ENCODE measurements around the gene USP9X. TPM values are rescaled to one million over a fixed set of nuclear protein-coding genes. Genes with fewer than 3 reads are reported as not detected.
A peak's percentile ranks its signal among the peaks of the same experiment; 100 is the strongest.
"Not testable (repeated sequence)": the region's sequence is repeated elsewhere in the genome, so short reads cannot be mapped to it uniquely, and the experiment has no call there.

The USP9X gene
- total RNA-seq, 1 donor from 2014 or later: 50.4 TPM

GRCh38 chrX:41245641-41246040 is 160.4 kb downstream of the USP9X start:
- Mint-ChIP-seq H3K4me1 (ENCODE audit: low read depth) (no peaks in the 10 kb centered on the region), H3K36me3 (ENCODE audit: low read depth) (no peaks in the 10 kb centered on the region)

GRCh38 chrX:41250867-41251266 is 165.6 kb downstream of the USP9X start:
- Mint-ChIP-seq H3K4me1 (ENCODE audit: low read depth) (peaks cover 9% of the 10 kb centered on the region), H3K36me3 (ENCODE audit: low read depth) (no peaks in the 10 kb centered on the region), H3K27me3 (ENCODE audit: insufficient read depth) (peaks cover 6% of the 10 kb centered on the region), H3K9me3 (no peaks in the 10 kb centered on the region), H3K4me3 (no peak overlapping the region), H3K27ac (no peak overlapping the region)
- intact Hi-C loops (cut with micrococcal nuclease): no loop called here
- no peak for DNase-seq (ENCODE audit: low spot score)

More at GRCh38 chrX:41245641-41246040, 160.4 kb downstream of the USP9X start:
- peaks cover 1% of the 10 kb centered on the region for H3K27me3 Mint-ChIP-seq (ENCODE audit: insufficient read depth)
- intact Hi-C loops (cut with micrococcal nuclease): no loop called here
- H3K4me3 Mint-ChIP-seq: no peak overlapping the region
- H3K27ac Mint-ChIP-seq: no peak overlapping the region
- H3K9me3 Mint-ChIP-seq: no peaks in the 10 kb centered on the region
- no peak for DNase-seq (ENCODE audit: low spot score)

- H3K4me1 Mint-ChIP-seq (ENCODE audit: low read depth): peaks cover 6% of the 10 kb centered on the region
- DNase-seq (ENCODE audit: low spot score): no peak
- H3K27me3 Mint-ChIP-seq (ENCODE audit: insufficient read depth): peaks cover 6% of the 10 kb centered on the region
- peaks cover 2% of the 10 kb centered on the region for H3K36me3 Mint-ChIP-seq (ENCODE audit: low read depth)
- intact Hi-C loops (cut with micrococcal nuclease): no loop called here
- H3K9me3 Mint-ChIP-seq: no peaks in the 10 kb centered on the region
- no peak overlapping the region for H3K27ac Mint-ChIP-seq
- no peak overlapping the region for H3K4me3 Mint-ChIP-seq
These were observed 172.6 kb downstream of the USP9X start for GRCh38 chrX:41257801-41258200.

- Mint-ChIP-seq H3K27me3 (ENCODE audit: insufficient read depth) (peaks cover 6% of the 10 kb centered on the region), H3K4me1 (ENCODE audit: low read depth) (peaks cover 4% of the 10 kb centered on the region), H3K36me3 (ENCODE audit: low read depth) (peaks cover 2% of the 10 kb centered on the region), H3K27ac (no peak overlapping the region), H3K4me3 (no peak overlapping the region), H3K9me3 (no peaks in the 10 kb centered on the region)
- intact Hi-C loops (cut with micrococcal nuclease): no loop called here
- no peak for DNase-seq (ENCODE audit: low spot score)
These were observed 173.0 kb downstream of the USP9X start for GRCh38 chrX:41258226-41258625.

- intact Hi-C loops (cut with micrococcal nuclease): no loop called here
These were observed 173.6 kb downstream of the USP9X start for GRCh38 chrX:41258871-41259270.

GRCh38 chrX:41259516-41259915 is 174.3 kb downstream of the USP9X start:
- Mint-ChIP-seq H3K27me3 (ENCODE audit: insufficient read depth) (peaks cover 6% of the 10 kb centered on the region), H3K9me3 (no peaks in the 10 kb centered on the region)
- intact Hi-C loops (cut with micrococcal nuclease): no loop called here

More at GRCh38 chrX:41258871-41259270, 173.6 kb downstream of the USP9X start:
- Mint-ChIP-seq H3K27me3 (ENCODE audit: insufficient read depth) (peaks cover 6% of the 10 kb centered on the region), H3K4me3 (no peak overlapping the region), H3K27ac (no peak overlapping the region), H3K36me3 (ENCODE audit: low read depth) (peaks cover 2% of the 10 kb centered on the region), H3K9me3 (no peaks in the 10 kb centered on the region), H3K4me1 (ENCODE audit: low read depth) (no peaks in the 10 kb centered on the region)
- DNase-seq (ENCODE audit: low spot score): no peak

GRCh38 chrX:41265615-41266014 is 180.4 kb downstream of the USP9X start:
- intact Hi-C loops (cut with micrococcal nuclease): no loop called here
- H3K4me3 Mint-ChIP-seq: no peak overlapping the region
- peaks cover 2% of the 10 kb centered on the region for H3K36me3 Mint-ChIP-seq (ENCODE audit: low read depth)
- no peak overlapping the region for H3K27ac Mint-ChIP-seq
- no peaks in the 10 kb centered on the region for H3K9me3 Mint-ChIP-seq
- H3K4me1 Mint-ChIP-seq (ENCODE audit: low read depth): no peaks in the 10 kb centered on the region
- H3K27me3 Mint-ChIP-seq (ENCODE audit: insufficient read depth): no peaks in the 10 kb centered on the region
- DNase-seq (ENCODE audit: low spot score): peak; percentile 34

More at GRCh38 chrX:41259516-41259915, 174.3 kb downstream of the USP9X start:
- no peak for DNase-seq (ENCODE audit: low spot score)
- Mint-ChIP-seq H3K4me3 (no peak overlapping the region), H3K4me1 (ENCODE audit: low read depth) (no peaks in the 10 kb centered on the region), H3K27ac (no peak overlapping the region), H3K36me3 (ENCODE audit: low read depth) (peaks cover 2% of the 10 kb centered on the region)

GRCh38 chrX:41273638-41274037 is 188.4 kb downstream of the USP9X start:
- intact Hi-C loops (cut with micrococcal nuclease): no loop called here
- no peaks in the 10 kb centered on the region for H3K9me3 Mint-ChIP-seq
- no peak for DNase-seq (ENCODE audit: low spot score)
- H3K4me3 Mint-ChIP-seq: no peak overlapping the region
- H3K4me1 Mint-ChIP-seq (ENCODE audit: low read depth): peaks cover 8% of the 10 kb centered on the region
- no peaks in the 10 kb centered on the region for H3K36me3 Mint-ChIP-seq (ENCODE audit: low read depth)
- H3K27ac Mint-ChIP-seq: no peak overlapping the region
- peaks cover 2% of the 10 kb centered on the region for H3K27me3 Mint-ChIP-seq (ENCODE audit: insufficient read depth)

- H3K9me3 Mint-ChIP-seq: no peaks in the 10 kb centered on the region
- peaks cover 8% of the 10 kb centered on the region for H3K4me1 Mint-ChIP-seq (ENCODE audit: low read depth)
- peak overlapping the region; percentile 77 for H3K4me3 Mint-ChIP-seq
- H3K27me3 Mint-ChIP-seq (ENCODE audit: insufficient read depth): no peaks in the 10 kb centered on the region
- DNase-seq (ENCODE audit: low spot score): peak; percentile 16
- intact Hi-C loops (cut with micrococcal nuclease): loop anchor here (1.0 to 5.0 kb wide), 3 partner anchors 55 to 166 kb away; no protein-coding TSS in a partner anchor
- peak overlapping the region; percentile 90 for H3K27ac Mint-ChIP-seq
- H3K36me3 Mint-ChIP-seq (ENCODE audit: low read depth): no peaks in the 10 kb centered on the region
These were observed 190.7 kb downstream of the USP9X start for GRCh38 chrX:41275661-41276609.

GRCh38 chrX:41276661-41277506 is 191.6 kb downstream of the USP9X start:
- no peaks in the 10 kb centered on the region for H3K36me3 Mint-ChIP-seq (ENCODE audit: low read depth)
- no peak for DNase-seq (ENCODE audit: low spot score)
- H3K4me3 Mint-ChIP-seq: peak overlapping the region; percentile 75
- H3K4me1 Mint-ChIP-seq (ENCODE audit: low read depth): peaks cover 8% of the 10 kb centered on the region
- no peaks in the 10 kb centered on the region for H3K27me3 Mint-ChIP-seq (ENCODE audit: insufficient read depth)
- no peaks in the 10 kb centered on the region for H3K9me3 Mint-ChIP-seq
- intact Hi-C loops (cut with micrococcal nuclease): loop anchor here (1.0 to 5.0 kb wide), 3 partner anchors 54 to 165 kb away; no protein-coding TSS in a partner anchor
- H3K27ac Mint-ChIP-seq: peak overlapping the region; percentile 58

GRCh38 chrX:41282307-41282706 is 197.1 kb downstream of the USP9X start:
- DNase-seq (ENCODE audit: low spot score); H3K4me1 Mint-ChIP-seq (ENCODE audit: low read depth); H3K27me3 Mint-ChIP-seq (ENCODE audit: insufficient read depth); intact Hi-C loops (cut with micrococcal nuclease); H3K27ac Mint-ChIP-seq; H3K9me3 Mint-ChIP-seq; H3K4me3 Mint-ChIP-seq; H3K36me3 Mint-ChIP-seq (ENCODE audit: low read depth): not testable (repeated sequence)

GRCh38 chrX:41285928-41286327 is 200.7 kb downstream of the USP9X start:
- H3K4me3 Mint-ChIP-seq; H3K36me3 Mint-ChIP-seq (ENCODE audit: low read depth); intact Hi-C loops (cut with micrococcal nuclease); DNase-seq (ENCODE audit: low spot score); H3K4me1 Mint-ChIP-seq (ENCODE audit: low read depth); H3K27me3 Mint-ChIP-seq (ENCODE audit: insufficient read depth); H3K27ac Mint-ChIP-seq; H3K9me3 Mint-ChIP-seq: not testable (repeated sequence)

Measured in activated T-helper 1 cell treated with anti-CD3 and anti-CD28 coated beads, Interleukin-12 subunit alpha, Interleukin-12 subunit beta, Interleukin-2, Interleukin-4 antibody, amounts not matched to agents 30 ng/mL and 10 ng/mL and 1 ng/mL, durations not matched to agents 14 hours and 24 hours and 36 hours (primary cell).